SK-N-DZ (cell line): ENCODE results near the gene ZNF805. TPM values are rescaled to one million over a fixed set of nuclear protein-coding genes. Genes with fewer than 3 reads are reported as not detected.
"Not testable (repeated sequence)": the region's sequence is repeated elsewhere in the genome, so short reads cannot be mapped to it uniquely, and the experiment has no call there.

Experiments used
- DNase-seq: peaks from one replicate; pipeline ENCODE4 v3.0.0-alpha.2; 2015; ENCODE audit warnings: low spot score
- polyA plus RNA-seq, 2 experiments: library from polyadenylated mRNA; depleted of rRNA; stranded (reverse); fragments of >200 nt; gene quantifications; 2 replicates each; pipeline ENCODE4 v1.2.3, GENCODE V29; 2014

Gene ZNF805
- polyA plus RNA-seq (2014; cell fraction: cytosol; rRNA removed), result 1.1 and 2.4 TPM in 2 replicates
- 0.62 and 1.9 TPM in 2 replicates for polyA plus RNA-seq (2014; cell fraction: nucleus; rRNA removed)

GRCh38 chr19:57240311-57241090 is at the start of gene ZNF805:
Gene ZNF805 (plus strand): TSS chr19:57240632. CDS start chr19:57240892, 260 bp downstream.
- DNase-seq, result peak; percentile 89

- DNase-seq, result peak; percentile 74
These were observed 49.0 kb upstream of the ZNF805 start, which contains the start of gene ZNF264 for GRCh38 chr19:57191141-57192076. Gene ZNF264 (plus strand): TSS chr19:57191500. CDS start chr19:57191914, 414 bp downstream.

DNA sequence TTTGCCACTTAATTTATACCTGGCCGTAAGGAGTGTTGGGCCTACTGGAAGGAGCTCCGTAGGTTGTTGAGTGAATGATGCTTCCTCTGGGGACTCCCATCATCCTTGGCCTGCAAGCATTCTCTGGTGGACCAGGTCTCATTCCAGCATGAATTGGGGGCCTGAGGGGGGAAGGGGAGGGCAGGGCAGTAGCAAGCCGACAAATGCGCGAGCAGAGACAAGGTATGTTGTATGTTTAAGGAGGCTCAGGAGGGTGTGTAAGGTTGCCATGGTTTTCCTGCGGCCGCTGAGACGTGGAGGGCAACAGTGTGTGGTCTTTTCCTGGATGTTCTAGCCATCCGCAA is 48.4 kb upstream of the ZNF805 start:
- DNase-seq, result no peak

DNA sequence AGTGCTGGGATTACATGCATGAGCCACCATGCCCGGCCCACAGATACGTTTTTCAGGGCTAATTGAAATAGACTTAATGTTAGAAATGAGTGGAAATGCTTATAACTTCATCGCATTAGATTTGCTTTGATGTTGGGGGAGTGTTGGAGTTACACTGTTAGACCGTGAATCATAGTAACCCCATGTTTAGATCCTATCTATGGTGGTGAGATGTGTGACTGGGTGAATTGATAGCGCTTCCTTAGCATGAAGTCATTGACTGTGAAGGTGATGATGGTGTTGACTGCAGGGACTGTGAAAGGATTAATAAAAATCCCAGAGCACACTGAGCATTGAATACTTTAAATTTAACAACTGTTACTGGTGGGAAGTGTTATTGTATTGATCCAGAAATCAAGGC is 47.4 kb upstream of the ZNF805 start:
- no peak for DNase-seq

GRCh38 chr19:57197874-57198273 is 42.6 kb upstream of the ZNF805 start:
- DNase-seq, result not testable (repeated sequence)

DNA sequence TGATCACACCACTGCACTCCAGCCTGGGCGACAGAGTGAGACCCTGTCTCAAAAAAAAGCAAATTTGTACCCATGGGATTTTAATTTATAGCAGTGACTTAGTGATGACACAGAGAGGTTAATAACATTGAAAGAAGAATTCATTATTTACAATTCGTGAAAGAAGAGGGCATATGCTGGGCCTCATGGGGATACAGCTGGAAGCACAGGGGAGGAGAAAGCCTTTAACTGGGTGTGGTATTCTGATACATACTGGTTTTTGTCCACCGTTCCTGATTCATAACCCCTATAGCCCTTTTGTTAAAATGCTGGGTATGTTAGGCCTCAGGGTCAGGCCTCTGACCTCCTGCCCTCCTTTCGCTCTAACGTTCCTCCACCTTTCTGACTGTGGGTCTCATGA is 38.3 kb upstream of the ZNF805 start:
- DNase-seq, result no peak

GRCh38 chr19:57210381-57210780 is 30.1 kb upstream of the ZNF805 start:
- no peak for DNase-seq

GRCh38 chr19:57212109-57212508 is 28.3 kb upstream of the ZNF805 start:
- no peak for DNase-seq

- no peak for DNase-seq
These were observed 12.9 kb upstream of the ZNF805 start for GRCh38 chr19:57227502-57227901.

DNA sequence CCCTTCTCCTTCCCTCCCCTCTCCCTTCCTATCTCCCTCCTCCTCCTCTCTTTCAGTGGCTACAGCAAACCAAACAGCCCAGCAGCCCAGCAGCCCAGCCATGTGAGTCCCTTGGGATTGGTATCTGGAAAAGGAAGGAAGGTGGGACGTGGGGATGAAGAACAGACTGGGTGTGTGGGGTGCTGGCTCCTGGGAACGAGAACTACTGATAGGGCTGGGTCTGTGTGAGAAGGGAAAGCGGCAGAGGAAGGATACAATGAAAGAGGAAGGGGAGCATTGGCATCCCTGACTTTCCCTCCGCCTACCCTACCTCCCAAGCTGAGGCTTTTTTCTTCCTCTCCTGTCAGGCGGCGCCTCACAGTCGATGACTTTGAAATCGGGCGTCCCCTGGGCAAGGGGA is 8.7 kb upstream of the ZNF805 start:
- no peak for DNase-seq

- DNase-seq, result no peak
These were observed 7.2 kb upstream of the ZNF805 start for GRCh38 chr19:57233207-57233606.

DNA sequence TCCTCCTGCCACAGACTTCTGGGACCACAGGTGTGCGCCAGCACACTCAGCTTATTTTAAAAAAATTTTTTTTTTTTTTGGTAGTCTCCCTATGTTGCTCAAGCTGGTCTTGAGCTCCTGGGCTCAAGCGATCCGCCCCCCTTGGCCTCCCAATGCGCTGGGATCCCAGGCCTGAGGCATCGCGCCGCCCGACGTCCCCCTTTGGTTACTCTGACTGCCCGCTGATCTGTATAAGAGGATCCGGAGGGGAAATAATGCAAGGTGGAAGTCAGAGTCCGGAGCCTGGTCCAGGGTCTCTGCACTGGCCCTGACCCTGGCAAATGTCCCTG is 486 bp upstream of the ZNF805 start:
- DNase-seq, result no peak

- no peak for DNase-seq
These were observed 744 bp downstream of the ZNF805 start for GRCh38 chr19:57241176-57241575.

DNA sequence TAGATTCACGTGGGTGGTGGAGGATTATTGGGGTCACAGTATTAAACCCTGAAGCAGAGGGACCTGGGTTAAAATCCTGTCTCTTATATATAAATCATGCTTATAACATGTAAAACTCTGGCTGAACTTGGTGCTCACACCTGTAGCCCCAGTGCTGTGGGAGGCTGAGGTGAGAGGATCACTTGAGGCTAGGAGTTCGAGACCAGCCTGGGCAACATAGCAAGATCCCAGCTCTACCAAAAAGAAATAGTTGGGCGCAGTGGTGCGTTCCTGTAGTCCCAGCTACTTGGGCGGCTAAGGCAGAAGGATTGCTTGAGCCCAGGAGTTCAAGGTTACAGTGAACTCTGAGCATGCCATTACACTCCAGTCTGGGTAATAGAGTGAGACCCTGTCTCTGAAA is 2.4 kb downstream of the ZNF805 start:
- no peak for DNase-seq

- no peak for DNase-seq
These were observed 4.1 kb downstream of the ZNF805 start for GRCh38 chr19:57244513-57244912.

DNA sequence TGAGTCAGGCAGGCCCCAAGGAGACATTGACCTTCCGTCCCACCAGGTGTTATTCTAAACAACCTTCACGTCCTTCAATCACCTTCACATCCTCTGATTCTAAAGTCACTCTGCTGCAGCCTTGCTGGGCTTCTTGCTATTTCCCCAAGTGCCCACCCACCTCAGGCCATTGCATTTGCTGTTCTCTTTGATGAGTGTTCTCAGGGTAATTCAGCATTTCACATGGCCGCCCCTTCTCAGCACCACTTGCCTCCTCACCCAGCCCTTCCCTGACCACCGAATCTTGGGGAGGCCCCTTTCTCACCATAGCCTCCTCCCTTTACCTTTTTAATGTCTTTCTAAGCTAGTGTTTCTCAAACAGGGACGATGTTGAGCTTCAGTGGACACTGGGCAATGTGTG is 4.6 kb downstream of the ZNF805 start:
- no peak for DNase-seq

DNA sequence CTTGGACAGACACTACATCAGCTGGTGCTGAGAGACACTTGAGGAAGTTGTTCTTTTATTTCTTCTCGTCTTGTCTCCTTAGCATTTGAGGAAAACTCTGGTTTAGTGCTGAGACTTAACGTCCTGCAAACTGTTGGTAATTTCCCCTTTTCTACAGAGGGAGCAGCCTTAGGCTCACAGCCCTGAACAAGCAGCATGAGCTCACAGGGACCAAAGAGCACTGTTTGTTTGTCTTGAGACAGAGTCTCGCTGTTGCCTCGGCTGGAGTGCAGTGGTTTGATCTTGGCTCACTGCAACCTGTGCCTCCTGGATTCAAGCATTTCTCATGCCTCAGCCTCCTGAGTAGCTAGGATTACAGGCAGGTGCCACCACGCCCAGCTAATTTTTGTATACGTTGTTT is 5.5 kb downstream of the ZNF805 start:
- DNase-seq, result no peak

DNA sequence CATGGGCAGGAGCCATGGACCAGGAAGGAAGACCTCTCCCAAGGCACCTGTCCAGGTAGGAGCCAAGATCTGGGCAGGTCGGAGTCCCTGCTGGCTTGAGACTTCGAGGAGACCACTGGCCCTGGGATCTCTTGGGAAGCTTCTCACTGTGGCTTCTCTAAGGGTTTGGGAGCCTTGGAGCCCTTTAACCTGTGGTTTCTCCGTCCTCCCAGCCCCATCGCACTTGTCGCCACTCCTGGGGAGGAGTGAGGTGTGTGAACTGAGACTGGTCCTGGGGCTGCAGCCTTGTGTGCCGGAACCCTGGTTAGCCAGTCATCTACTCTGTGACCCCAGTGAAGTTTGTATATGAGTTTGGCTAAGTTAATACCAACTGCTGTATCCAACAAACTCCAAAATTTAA is 8.2 kb downstream of the ZNF805 start:
- DNase-seq, result no peak

GRCh38 chr19:57249329-57249728 is 8.9 kb downstream of the ZNF805 start:
- no peak for DNase-seq

- not testable (repeated sequence) for DNase-seq
These were observed 13.3 kb downstream of the ZNF805 start for GRCh38 chr19:57253767-57254166.

GRCh38 chr19:57262044-57262443 is 21.6 kb downstream of the ZNF805 start:
- no peak for DNase-seq

DNA sequence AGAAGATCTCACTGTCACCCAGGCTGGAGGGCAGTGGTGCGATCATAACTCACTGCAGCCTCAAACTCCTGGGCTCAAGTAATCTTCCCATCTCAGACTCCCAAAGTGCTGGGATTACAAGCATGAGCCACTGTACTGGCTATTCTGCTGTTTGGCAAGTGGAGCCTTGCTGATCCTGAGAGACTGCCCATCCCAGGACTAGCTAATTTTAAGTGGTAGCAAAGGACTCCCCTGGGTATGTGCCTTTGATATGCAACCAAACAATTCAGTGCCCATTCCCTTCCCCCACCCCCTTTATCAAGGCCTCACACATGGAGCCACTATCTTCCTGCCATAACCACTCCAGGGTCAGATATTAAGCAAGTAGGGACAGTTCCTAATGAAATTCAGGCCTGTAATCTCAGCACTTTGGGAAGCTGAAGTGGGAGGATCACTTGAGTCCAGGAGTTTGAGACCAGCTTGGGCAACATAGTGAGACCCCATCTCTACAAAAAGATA is 22.9 kb downstream of the ZNF805 start:
- no peak for DNase-seq
